ENCODE results near the gene CMSS1. TPM values are rescaled to one million over a fixed set of nuclear protein-coding genes. Genes with fewer than 3 reads are reported as not detected.

The CMSS1 gene
- total and polyA plus RNA-seq, 12 donors: 16.2 to 75.6 (median 33.0) TPM

GRCh38 chr3:100120693-100121092 is 303.0 kb downstream of the CMSS1 start:
- no peak for TF ChIP-seq CTCF (IDR thresholded peaks at IDR 0.05)
- no peak for TF ChIP-seq POLR2A (IDR thresholded peaks at IDR 0.05)
- Histone ChIP-seq H3K27me3 (no peaks in the 10 kb centered on the region), H3K36me3 (replicated peaks in 1 of 2) (no peaks in the 10 kb centered on the region), H3K27ac (no peak overlapping the region), H3K4me3 (no peak overlapping the region), H3K4me1 (replicated peaks in 1 of 2) (peaks cover 10 to 26% of the 10 kb centered on the region in 2 donors), H3K9me3 (replicated peaks in 1 of 3) (no peaks in the 10 kb centered on the region)
- DNase-seq: no peak
- intact Hi-C loops (cut with DNase I): no loop called here
- 94 to 98% (median 95%) methylated on average over 5 of the region's 5 CpGs for WGBS, 4 donors

- Histone ChIP-seq H3K4me3 (no peak overlapping the region), H3K27me3 (no peaks in the 10 kb centered on the region), H3K4me1 (replicated peaks in 1 of 2) (peaks cover 10 to 24% of the 10 kb centered on the region in 2 donors), H3K36me3 (replicated peaks in 1 of 2) (no peaks in the 10 kb centered on the region), H3K27ac (no peak overlapping the region), H3K9me3 (replicated peaks in 1 of 3) (no peaks in the 10 kb centered on the region)
- TF ChIP-seq POLR2A (IDR thresholded peaks at IDR 0.05) (no peak), CTCF (IDR thresholded peaks at IDR 0.05) (no peak)
- intact Hi-C loops (cut with DNase I): no loop called here
- 94 to 100% (median 98%) methylated on average over 2 of the region's 2 CpGs for WGBS, 4 donors
- DNase-seq: no peak
These were observed 304.7 kb downstream of the CMSS1 start for GRCh38 chr3:100122321-100122720.

- H3K27me3 ChIP-seq: no peaks in the 10 kb centered on the region
- H3K4me3 ChIP-seq: no peak overlapping the region
- TF ChIP-seq POLR2A (IDR thresholded peaks at IDR 0.05): no peak
- H3K9me3 ChIP-seq (replicated peaks in 1 of 3): no peaks in the 10 kb centered on the region
- H3K36me3 ChIP-seq (replicated peaks in 1 of 2): no peaks in the 10 kb centered on the region
- intact Hi-C loops (cut with DNase I): no loop called here
- no peak for DNase-seq
- WGBS, 4 donors: 95 to 98% (median 97%) methylated on average over 4 of the region's 4 CpGs
- H3K27ac ChIP-seq: peak overlapping the region in 1 of 5 donors; percentile 3
- H3K4me1 ChIP-seq (replicated peaks in 1 of 2): peaks cover 10 to 24% of the 10 kb centered on the region in 2 donors
These were observed 305.4 kb downstream of the CMSS1 start for GRCh38 chr3:100123112-100123511.

GRCh38 chr3:100124201-100124761 is 306.6 kb downstream of the CMSS1 start:
- no peaks in the 10 kb centered on the region for H3K9me3 ChIP-seq (replicated peaks in 1 of 3)
- no peak overlapping the region for H3K4me3 ChIP-seq
- H3K36me3 ChIP-seq (replicated peaks in 1 of 2): no peaks in the 10 kb centered on the region
- DNase-seq: peak; percentile 35 to 89 (median 57)
- no peak for TF ChIP-seq POLR2A (IDR thresholded peaks at IDR 0.05)
- no peak for TF ChIP-seq CTCF (IDR thresholded peaks at IDR 0.05)
- no peaks in the 10 kb centered on the region for H3K27me3 ChIP-seq
- intact Hi-C loops (cut with DNase I): no loop called here
- peaks cover 10 to 24% of the 10 kb centered on the region in 2 donors for H3K4me1 ChIP-seq (replicated peaks in 1 of 2)
- WGBS, 4 donors: 41 to 52% (median 45%) methylated on average over 2 to 5 of the region's 5 CpGs
- peak overlapping the region in 3 of 5 donors; percentile 0 to 57 (median 56) for H3K27ac ChIP-seq

All from adrenal gland (tissue), 12 donors.